ENCODE measurements around the gene MAML2.

MAML2 gene

DNA sequence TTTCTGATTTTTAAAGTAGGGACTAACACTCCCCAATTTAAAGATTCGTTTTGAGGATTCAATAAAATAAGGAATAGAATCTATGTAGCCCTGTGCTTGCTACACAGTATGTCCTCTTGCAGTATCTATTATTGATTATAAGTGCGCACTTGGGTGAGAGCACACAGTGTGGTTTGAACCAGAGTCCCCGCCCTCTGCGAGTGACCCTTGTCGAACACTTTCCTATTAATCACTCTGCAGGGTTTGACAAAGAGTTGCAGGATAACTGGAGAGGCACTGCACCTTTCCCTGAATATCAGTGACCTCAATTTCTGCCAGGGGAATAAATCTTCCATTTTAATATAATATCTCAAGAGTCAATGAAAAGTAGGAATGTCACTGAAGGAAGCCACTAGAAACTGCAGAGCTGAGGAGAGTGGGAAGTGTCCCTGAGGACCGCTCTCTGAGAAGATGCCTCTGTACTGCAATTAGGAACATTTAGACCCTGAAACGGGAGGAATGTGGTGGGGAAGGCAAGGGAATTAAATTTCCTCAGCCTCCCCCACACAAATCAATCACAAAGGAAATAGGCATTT, 182.2 kb downstream of the MAML2 start:
- no peak overlapping the region for H3K27ac ChIP-seq
- no peak for TF ChIP-seq ZFX (IDR thresholded peaks at IDR 0.05; ENCODE audit: borderline replicate concordance)
- TF ChIP-seq, protein P1, sequence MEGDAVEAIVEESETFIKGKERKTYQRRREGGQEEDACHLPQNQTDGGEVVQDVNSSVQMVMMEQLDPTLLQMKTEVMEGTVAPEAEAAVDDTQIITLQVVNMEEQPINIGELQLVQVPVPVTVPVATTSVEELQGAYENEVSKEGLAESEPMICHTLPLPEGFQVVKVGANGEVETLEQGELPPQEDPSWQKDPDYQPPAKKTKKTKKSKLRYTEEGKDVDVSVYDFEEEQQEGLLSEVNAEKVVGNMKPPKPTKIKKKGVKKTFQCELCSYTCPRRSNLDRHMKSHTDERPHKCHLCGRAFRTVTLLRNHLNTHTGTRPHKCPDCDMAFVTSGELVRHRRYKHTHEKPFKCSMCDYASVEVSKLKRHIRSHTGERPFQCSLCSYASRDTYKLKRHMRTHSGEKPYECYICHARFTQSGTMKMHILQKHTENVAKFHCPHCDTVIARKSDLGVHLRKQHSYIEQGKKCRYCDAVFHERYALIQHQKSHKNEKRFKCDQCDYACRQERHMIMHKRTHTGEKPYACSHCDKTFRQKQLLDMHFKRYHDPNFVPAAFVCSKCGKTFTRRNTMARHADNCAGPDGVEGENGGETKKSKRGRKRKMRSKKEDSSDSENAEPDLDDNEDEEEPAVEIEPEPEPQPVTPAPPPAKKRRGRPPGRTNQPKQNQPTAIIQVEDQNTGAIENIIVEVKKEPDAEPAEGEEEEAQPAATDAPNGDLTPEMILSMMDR (IDR thresholded peaks at IDR 0.05): no peak

DNA sequence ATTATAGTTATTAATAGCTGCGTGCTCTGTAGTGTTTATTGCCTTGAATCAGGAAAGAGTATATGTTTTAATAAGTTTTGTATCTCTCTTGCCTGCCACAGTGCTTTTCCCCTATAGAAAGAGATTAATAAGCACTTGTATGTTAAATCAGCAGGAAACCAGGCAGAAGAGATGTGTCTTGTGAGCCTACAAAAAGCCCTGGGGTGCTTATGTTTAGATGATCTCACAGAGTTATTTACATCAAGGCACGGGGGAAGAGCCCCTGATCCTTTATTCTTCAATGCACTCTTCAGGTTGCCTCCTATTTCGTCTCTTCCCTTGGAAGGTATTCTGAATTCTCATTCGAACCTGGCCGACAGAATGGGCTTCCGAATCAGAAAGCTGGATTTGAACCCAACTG, 183.0 kb downstream of the MAML2 start:
- no peak for TF ChIP-seq ZFX (IDR thresholded peaks at IDR 0.05; ENCODE audit: borderline replicate concordance)
- TF ChIP-seq, protein P1 (IDR thresholded peaks at IDR 0.05): no peak
- H3K27ac ChIP-seq: no peak overlapping the region

DNA sequence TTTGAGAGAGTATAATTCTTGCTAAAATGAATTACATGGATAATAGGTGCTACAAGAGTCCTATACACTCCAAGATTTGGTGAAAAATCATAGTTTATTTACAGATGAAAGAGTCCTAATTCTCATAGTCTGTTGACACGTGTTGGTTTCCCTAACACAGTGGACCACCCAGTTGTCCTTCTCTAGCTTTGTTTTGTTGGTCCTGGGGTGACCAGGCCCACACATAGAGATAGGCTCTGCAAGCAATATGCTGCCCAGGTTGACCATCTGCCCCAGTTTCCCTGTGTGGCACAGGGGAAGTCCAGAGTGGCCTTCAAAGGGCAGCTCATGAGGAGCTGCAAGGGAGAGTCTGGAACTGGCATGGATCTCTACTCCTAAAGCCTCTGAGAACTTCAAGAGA, 184.9 kb downstream of the MAML2 start:
- H3K27ac ChIP-seq: no peak overlapping the region
- TF ChIP-seq, protein P1 (IDR thresholded peaks at IDR 0.05): no peak
- no peak for TF ChIP-seq ZFX (IDR thresholded peaks at IDR 0.05; ENCODE audit: borderline replicate concordance)

DNA sequence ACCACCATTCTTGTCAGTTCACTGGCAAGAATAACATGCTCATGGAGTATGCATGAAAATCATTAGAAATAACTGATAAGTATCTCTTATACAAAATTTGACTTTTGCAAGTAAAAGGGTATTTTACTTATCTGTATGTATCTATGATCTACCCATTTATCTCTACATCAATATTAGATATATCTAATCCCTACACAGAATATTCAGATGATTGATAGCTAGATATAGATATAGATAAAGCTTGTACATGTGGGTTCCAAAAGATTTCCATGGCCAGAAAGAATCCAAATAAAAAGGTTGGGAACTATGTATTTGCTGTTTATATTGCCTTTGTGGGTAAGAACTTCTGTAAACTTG, 185.5 kb downstream of the MAML2 start:
- TF ChIP-seq, protein P1 (IDR thresholded peaks at IDR 0.05): no peak
- no peak for TF ChIP-seq ZFX (IDR thresholded peaks at IDR 0.05; ENCODE audit: borderline replicate concordance)
- no peak overlapping the region for H3K27ac ChIP-seq

DNA sequence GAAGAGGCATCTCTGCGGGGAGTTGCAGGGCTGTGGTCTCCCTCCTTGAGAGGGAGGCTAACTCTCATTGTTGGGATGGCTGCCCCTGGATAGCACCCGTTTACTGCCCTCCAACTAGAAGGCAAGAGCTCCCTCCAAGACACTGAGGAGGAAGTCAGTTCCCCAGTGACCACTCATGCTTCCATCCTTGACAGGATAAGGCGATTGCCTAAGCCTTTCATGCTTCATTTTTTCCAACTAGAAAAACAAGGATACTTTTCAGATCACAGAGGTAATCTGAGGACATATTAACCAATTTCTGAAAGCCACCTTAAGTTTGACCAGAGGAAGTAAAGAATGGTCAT, 186.6 kb downstream of the MAML2 start:
- TF ChIP-seq, protein P1 (IDR thresholded peaks at IDR 0.05): no peak
- TF ChIP-seq ZFX (IDR thresholded peaks at IDR 0.05; ENCODE audit: borderline replicate concordance): no peak
- H3K27ac ChIP-seq: no peak overlapping the region

DNA sequence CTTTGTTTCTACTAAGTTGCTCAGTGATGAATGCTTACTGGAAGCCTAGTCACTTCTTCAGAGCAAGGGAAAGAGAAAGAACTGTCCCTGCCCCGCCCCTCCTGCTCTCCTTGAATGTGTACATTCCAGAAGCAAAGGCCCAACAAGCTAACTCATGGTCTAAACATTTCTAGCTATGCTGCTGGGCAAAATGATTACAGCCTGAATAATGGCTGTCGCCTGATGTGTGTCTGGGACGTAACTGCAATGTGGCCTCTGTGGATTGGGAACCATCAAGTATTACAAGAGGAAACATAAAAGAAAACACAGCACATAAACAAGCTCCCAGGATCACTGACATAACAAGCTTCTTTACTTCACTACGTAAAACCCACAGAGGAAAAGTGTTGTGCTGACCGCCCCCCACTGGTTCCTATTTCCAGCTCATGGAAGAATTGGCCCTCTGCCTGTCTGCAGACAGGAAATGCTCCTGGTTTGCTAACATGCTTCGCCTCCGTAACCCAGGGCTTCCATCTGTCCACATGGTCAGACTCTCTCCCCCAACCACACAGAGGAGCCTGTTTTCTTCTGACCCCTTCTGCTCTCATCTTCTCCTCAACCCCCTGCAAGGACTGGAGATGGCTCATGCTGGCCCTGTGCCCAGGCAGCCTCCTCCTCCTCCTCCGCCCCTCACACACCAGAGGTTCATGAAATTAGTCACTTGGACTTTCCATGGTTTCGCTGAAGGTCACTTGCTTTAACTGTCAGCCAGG, 187.2 kb downstream of the MAML2 start:
- no peak overlapping the region for H3K27ac ChIP-seq
- TF ChIP-seq, protein P1 (IDR thresholded peaks at IDR 0.05): no peak
- no peak for TF ChIP-seq ZFX (IDR thresholded peaks at IDR 0.05; ENCODE audit: borderline replicate concordance)

DNA sequence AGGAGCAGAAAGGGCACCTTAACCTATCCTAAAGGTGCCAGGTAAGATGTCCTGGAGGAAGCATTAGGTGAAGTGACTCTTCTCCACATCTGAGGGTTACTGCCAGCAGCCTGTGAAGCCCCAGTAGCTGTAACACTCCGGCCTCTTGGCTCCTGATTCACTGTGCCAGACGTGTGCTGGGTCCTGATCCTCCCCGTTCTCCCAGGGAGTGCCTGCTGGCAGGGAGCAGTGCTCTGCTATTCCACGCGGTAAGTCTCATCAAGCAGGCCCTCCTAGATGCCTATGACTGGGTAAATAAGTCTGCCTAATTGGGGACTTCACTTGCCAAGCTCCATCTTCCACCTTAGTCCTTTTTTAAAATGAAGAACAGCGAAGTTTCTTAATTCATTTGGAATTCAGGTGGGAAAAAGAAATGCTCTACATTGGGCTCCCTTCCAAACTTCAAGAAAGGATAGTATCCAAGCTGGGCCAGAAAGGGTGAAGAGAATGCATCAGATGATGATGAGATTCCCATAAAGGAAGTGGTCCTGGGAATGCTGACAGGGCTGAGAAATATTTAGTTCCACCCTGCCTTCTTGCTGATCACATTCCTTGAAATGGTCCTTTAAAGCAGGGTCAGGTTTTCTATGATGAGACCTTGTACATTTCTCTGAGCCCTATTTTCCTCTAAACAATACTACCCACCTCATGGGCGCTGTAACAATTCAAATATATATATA, 188.0 kb downstream of the MAML2 start:
- TF ChIP-seq, protein P1 (IDR thresholded peaks at IDR 0.05): no peak
- no peak for TF ChIP-seq ZFX (IDR thresholded peaks at IDR 0.05; ENCODE audit: borderline replicate concordance)
- H3K27ac ChIP-seq: no peak overlapping the region

Measured in 22Rv1 (cell line).